ENCODE data around the gene PRSS37. TPM values are rescaled to one million over a fixed set of nuclear protein-coding genes. Genes with fewer than 3 reads are reported as not detected.

The PRSS37 gene
- total RNA-seq, 6 experiments from 2014 or later = not detected

DNA sequence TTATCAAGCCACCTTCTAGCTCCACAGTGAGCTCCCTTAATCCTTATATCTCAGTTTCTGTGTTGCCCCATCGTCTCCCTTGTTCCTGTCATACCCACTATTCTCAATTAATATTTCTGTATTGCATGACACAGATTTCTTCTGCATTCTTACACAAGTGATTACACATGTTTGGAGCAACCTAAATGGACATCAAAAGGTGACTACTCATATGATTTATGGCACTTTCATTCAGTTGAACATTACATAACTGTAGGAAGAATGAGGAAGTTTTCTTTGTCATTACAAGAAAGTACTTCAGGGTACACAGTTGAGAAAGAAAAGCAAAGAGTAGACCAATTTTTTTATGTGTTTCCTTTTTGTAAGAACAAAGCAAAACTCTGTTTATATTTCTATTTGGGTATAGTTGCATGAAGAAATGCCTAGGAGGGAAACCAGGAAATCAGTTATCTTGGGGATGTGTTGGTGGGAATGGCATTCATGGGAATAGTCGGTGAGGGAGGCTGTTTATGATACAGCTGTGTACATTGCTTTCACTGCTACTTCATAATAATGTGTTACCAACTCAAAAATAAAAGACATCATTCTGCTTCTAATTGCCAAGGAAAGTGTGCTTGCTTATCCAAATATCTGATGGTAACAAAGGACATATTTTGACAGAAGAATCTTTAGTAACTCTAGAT is 23.6 kb upstream of the PRSS37 start:
- Mint-ChIP-seq H3K4me1 (ENCODE audit: low read depth) (no peaks in the 10 kb centered on the region), H3K27me3 (ENCODE audit: insufficient read depth) (no peaks in the 10 kb centered on the region), H3K27ac (no peak overlapping the region), H3K36me3 (ENCODE audit: low read depth) (no peaks in the 10 kb centered on the region), H3K9me3 (peaks cover 41% of the 10 kb centered on the region), H3K4me3 (no peak overlapping the region)
- no peak for DNase-seq
- TF ChIP-seq, protein P1, sequence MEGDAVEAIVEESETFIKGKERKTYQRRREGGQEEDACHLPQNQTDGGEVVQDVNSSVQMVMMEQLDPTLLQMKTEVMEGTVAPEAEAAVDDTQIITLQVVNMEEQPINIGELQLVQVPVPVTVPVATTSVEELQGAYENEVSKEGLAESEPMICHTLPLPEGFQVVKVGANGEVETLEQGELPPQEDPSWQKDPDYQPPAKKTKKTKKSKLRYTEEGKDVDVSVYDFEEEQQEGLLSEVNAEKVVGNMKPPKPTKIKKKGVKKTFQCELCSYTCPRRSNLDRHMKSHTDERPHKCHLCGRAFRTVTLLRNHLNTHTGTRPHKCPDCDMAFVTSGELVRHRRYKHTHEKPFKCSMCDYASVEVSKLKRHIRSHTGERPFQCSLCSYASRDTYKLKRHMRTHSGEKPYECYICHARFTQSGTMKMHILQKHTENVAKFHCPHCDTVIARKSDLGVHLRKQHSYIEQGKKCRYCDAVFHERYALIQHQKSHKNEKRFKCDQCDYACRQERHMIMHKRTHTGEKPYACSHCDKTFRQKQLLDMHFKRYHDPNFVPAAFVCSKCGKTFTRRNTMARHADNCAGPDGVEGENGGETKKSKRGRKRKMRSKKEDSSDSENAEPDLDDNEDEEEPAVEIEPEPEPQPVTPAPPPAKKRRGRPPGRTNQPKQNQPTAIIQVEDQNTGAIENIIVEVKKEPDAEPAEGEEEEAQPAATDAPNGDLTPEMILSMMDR (IDR thresholded peaks at IDR 0.05) = no peak

DNA sequence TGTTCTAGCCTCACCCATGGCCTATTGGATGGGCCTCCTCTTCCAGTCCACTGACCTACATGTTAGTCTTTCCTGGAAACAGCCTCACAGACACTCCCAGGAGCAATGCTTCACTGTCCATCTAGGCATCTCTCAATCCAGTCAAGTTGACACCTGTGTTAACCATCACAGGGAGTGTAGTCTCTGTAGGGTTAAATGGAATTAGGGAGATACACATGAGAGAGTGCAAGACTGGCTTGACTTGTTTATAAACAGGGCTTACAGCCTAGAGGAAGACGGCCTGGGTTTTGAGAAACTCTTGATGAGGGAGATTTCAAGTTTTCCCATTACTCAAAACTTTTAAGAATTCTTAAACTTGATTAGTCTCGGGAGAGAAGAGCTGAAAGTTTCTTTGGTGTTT is 18.9 kb upstream of the PRSS37 start:
- Mint-ChIP-seq H3K27ac (no peak overlapping the region), H3K4me3 (no peak overlapping the region), H3K4me1 (ENCODE audit: low read depth) (no peaks in the 10 kb centered on the region), H3K9me3 (peaks cover 61% of the 10 kb centered on the region), H3K36me3 (ENCODE audit: low read depth) (no peaks in the 10 kb centered on the region), H3K27me3 (ENCODE audit: insufficient read depth) (peaks cover 2% of the 10 kb centered on the region; the same call in 1 of the 2 replicates)
- TF ChIP-seq, protein P1 (IDR thresholded peaks at IDR 0.05) = no peak
- DNase-seq = no peak

DNA sequence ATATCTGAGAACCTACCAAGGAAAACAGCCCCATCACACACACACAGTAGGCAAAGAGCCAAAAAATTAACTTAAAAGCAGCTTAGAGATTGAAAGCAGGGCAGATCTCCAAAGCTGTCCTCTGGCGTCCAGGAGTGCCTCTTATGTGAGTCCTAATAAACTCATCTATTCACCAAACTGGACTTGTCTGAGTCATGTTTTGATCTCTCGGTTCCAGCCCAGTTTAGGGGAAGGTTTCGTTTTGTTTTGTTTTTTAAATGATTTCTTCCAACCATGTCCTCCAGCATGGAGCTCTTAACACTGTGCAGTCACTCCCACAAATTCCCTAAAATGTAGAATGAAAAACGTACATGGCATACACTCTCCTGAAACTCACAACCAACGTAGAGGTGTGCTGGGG is 6.7 kb upstream of the PRSS37 start:
- DNase-seq = no peak
- TF ChIP-seq, protein P1 (IDR thresholded peaks at IDR 0.05) = no peak
- Mint-ChIP-seq H3K27ac (no peak overlapping the region), H3K27me3 (ENCODE audit: insufficient read depth) (no peaks in the 10 kb centered on the region; the same call in 1 of the 2 replicates), H3K4me1 (ENCODE audit: low read depth) (no peaks in the 10 kb centered on the region), H3K4me3 (no peak overlapping the region), H3K36me3 (ENCODE audit: low read depth) (no peaks in the 10 kb centered on the region), H3K9me3 (peaks cover 16% of the 10 kb centered on the region)

DNA sequence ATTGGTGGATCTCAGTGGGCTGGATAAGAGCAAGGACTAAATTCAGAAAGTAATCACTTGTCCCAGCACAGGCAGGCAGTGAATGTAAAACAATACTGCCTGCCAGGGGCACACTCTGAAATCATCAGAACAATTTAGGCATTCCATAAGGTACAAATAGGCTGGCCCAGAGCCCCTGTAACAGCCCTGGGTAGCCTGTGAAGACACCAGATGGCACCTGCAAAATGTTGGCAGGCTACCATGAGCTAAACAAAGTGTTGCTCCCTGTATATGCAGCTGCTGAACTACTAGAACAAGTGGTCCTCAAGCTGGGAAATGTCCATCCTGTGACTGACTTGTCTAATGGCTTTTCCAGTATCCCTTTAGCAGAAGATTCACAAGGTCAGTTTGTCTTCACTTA is 3.0 kb upstream of the PRSS37 start:
- no peak for DNase-seq
- Mint-ChIP-seq H3K27me3 (ENCODE audit: insufficient read depth) (no peaks in the 10 kb centered on the region; the same call in 1 of the 2 replicates), H3K9me3 (peaks cover 29% of the 10 kb centered on the region), H3K4me3 (no peak overlapping the region), H3K4me1 (ENCODE audit: low read depth) (no peaks in the 10 kb centered on the region), H3K36me3 (ENCODE audit: low read depth) (no peaks in the 10 kb centered on the region), H3K27ac (no peak overlapping the region)
- TF ChIP-seq, protein P1 (IDR thresholded peaks at IDR 0.05) = no peak

DNA sequence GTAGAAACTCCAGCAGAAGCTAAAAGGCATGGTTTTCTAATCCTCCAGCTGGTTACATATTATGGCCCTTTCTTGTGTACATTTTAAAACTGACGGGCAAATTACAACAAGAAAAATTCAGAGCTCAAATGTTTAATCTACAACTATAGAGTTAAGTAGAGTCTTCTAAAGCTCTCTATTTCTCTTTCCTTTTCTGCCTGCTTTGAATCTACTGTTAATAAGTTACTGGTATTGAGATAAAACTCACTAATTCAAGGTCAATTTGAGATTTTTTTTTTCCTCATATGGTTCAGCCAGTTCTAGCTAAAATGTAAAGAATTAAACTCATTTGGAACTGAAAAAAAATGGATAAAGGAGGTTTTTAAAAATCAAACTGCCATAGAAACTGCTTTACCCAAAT is 1.6 kb upstream of the PRSS37 start:
- no peaks in the 10 kb centered on the region for H3K27me3 Mint-ChIP-seq (ENCODE audit: insufficient read depth)
- no peak for DNase-seq
- H3K27ac Mint-ChIP-seq = no peak overlapping the region
- H3K9me3 Mint-ChIP-seq = peaks cover 22% of the 10 kb centered on the region
- no peak overlapping the region for H3K4me3 Mint-ChIP-seq
- TF ChIP-seq, protein P1 (IDR thresholded peaks at IDR 0.05) = no peak
- H3K4me1 Mint-ChIP-seq (ENCODE audit: low read depth) = no peaks in the 10 kb centered on the region
- no peaks in the 10 kb centered on the region for H3K36me3 Mint-ChIP-seq (ENCODE audit: low read depth)

All from HFFc6 (cell line).